HG02610 (cell line): ENCODE results near the gene TLE5.
"Not testable (repeated sequence)": the region's sequence is repeated elsewhere in the genome, so short reads cannot be mapped to it uniquely, and the experiment has no call there.

Experiments used
- ATAC-seq: cut with Tn5 transposase; IDR thresholded peaks from one replicate; pipeline ENCODE4 v1.9.1; 2021; ENCODE audit warnings: mild to moderate bottlenecking, moderate library complexity; ENCODE audit not compliant: unreplicated experiment

The TLE5 gene

DNA sequence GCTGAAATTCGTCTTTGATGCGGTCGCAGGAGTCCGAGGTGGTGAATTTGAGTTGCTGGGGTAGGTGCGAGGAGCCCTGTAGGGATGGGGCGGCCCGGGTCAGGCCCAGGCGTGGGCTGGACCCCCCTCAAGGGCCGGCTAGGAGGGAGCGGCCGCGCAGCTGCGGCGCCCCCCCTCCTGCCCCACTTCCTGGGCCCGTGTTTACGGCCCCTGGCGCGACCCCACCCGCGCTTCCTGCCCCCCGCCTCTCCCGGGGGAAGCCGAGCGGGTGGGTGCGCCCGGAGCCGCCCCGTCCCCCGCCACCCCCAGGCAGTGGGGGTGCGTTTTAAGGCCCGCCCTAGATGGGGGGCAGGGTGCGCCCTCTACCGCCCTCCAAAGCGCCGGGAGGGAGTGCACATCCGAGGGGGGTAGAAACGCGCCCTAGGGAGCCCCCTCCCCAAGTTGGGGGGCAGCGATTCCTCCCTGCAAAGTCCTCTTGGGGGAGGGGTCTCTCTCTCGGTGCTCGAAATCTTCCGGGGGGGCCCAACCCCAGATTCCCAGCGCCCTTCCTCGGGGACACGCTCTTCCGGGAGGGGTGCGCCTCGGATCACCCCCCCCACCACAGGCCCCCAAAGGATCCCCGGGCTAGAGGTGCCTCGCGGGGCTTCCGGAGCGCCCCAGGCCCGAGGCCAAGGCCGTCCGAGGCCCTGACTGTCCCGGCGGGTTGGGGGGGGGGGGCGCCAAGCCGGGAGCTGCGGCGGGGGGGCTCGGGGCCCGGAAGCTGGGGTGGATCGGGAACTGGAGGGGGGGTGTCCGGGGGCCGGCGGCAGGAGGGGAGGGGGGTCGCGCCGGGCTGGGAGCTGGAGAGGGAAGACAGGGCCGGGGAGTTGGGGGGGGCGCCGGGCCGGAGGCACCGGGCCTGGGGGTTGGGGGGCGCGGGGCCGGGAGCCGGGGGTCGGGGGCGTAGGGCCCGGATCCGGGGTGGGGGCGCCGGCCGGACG, 823 bp downstream of the TLE5 start:
- ATAC-seq: no peak

DNA sequence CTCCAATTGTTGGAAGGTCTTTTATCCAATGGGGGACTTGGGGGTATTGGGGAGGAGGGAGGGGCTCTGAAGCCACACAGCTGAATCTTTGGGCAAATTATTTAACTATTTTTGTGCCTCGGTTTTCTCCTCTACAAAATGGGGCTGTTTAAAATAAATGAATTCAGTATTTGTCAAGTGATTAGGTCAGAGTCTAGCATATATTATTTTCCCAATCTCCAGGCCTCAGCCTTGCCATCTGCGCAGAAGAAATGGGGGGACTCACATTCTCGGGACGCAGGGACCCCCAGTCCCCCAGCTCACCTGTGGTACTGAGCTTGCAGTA, 1.5 kb downstream of the TLE5 start:
- ATAC-seq: no peak

DNA sequence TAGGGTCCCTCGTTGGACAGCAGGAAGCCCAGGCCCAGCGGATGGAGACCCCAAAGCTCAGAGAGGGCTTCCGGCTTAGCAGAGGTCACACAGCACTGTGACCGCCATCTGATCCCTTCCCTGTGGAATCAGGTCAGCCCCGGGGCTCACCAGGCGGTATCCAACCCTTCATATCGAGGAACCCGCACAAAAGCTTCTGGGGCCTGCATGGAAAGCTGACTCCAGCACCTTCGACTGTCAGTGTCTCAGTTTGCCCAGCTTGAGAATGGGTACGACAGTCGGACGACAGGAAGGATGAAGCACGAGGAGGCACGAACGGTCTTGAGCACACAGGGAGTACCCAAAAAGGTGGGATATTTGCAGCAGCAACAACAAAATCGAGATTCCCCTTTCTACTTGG, 2.6 kb downstream of the TLE5 start:
- ATAC-seq: no peak

DNA sequence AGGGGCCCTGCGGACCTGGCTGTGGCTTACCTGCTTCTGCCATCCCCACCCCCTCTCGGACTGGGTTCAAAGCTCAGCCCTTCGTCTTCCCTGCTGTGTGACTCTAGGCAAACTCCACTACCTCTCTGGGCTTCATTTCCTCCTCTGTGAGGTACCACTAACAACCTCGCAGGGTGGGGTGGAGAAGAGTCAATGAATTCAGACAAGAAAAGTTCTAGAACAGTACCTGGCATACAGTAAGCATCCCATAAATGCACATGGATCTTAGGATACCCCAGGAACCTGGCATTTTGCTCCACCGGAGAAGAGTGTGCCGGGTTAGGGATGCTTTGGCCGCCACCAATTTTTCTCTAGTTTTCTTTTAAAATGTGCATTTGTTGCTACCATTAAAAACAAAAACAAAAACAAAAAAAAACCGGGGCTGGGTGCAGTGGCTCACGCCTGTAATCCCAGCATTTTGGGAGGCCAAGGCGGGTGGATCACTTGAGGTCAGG, 3.4 kb downstream of the TLE5 start:
- ATAC-seq: no peak

DNA sequence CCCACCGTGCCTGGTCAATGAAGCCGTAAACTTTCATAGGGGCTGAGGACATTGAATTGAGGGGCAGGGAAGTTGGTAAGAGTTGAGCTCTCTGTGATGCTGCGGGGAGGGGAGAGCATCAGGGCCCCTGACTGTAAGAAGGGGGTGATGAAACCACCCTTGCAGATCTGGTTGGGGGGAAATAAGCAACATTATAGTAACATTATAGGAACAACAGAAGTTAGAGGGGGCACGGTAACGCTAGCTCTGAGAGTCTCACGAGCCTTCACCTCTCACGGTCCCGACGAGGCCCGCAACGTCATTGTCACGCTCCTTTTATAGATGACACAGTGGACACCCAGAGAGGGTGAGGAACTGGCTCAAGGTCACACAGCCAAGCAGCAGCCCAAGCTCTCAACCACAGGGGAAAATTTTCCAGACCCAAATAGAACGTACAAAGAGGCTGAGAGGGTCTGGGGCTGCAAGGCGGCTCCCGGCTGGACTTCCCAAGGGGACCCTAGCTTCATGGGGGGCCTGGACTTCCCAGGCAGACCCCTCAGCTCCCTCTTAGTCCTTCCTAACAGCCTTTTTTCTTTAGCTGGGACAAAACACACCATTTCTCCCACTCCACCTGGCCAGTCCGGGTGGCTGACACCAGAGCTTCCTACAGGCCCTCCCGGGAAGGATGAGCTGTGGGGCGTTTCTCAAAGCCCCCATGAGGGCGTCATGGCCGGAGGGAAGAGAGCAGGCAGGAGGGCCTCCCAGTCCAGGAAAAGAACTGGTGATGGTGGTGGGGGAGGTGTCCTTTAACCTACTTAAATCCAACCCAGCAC, 4.1 kb downstream of the TLE5 start:
- ATAC-seq: no peak

DNA sequence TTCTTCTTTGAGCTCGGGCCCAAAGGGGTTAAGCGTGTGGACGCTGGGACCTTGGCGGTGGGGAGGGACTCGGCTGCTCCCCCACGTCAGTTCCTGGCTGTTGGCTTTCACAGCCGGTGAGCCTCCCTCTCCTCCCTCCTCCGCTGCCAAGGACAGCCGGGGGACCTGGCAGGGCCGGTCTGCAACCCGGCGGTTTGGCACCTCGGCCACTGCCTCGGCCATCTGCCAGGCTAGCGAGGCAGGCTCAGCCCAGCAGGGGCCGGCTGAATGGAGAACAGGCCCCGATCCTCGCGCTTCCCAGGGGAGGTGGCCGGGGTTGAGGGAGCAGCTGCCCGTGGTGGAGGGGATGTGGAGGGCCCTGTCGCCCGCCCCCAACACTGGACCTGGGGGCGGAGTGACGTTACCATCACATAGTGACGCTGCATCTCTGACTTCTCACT, 5.0 kb downstream of the TLE5 start:
- no peak for ATAC-seq

DNA sequence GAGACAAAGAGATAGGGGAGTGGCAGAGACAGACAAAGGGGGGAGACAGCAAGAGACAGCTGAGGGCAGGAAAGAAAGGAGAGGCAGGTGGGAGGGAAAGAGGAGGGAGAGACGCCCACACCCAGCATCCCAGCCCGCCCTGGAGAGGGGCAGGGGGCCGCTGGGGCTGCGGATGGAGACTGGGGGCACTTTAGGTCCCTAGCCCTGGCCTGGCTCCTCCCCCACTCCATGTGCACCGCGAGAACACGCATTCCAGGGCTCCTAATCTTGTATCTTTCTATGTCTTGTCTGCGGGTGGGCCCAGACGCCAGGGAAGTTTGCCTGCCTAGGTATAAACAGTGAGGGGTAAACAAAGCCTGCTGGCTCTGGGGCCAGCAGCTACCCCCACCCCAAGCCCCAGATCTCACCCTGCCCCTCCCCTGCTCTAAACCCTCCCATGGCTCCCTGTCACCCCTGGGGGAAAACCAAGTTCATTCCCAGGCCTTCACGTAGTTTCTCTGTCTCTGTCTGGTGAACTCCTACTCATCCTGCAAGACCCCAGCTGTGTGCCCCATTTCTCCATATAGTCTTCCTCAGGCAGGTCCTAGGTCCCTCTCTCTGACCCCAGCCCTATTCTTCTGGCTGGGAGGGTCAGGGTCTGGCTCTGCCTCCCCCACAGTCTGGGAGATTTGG, 5.7 kb downstream of the TLE5 start:
- ATAC-seq: no peak

DNA sequence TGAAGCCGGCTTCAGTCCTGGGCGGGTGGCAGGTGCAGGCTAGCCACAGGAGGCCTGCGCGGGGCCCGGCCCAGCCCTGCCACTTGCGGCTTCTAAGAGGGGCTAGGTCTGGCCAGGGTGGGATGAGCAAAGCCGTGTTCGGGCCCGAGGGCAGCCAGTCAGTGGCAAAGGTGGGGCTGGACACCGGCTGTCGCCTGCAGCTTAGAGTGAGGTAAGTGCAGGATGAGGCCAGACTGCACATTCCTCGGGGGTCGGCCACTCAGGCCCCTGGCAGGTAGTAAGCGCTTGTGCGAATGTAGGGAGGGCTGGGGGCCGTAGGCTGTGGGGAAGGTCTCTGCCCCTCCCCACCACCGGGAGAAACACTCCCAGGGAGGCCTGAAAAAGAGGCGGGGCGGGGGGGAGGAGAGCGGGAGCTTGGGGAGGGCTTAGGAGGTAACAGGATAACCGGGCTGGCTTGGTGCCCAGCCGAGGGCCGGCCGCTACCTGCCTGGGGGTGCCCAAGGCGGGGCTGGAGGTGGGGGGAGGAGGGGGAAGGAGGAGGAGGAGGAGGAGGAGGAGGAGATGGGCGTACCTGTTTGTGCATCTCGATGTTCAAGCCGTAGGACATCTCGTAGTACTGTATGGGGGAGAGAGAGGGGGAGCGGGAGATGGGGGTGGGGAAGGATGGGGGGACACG, 6.4 kb downstream of the TLE5 start:
- no peak for ATAC-seq

DNA sequence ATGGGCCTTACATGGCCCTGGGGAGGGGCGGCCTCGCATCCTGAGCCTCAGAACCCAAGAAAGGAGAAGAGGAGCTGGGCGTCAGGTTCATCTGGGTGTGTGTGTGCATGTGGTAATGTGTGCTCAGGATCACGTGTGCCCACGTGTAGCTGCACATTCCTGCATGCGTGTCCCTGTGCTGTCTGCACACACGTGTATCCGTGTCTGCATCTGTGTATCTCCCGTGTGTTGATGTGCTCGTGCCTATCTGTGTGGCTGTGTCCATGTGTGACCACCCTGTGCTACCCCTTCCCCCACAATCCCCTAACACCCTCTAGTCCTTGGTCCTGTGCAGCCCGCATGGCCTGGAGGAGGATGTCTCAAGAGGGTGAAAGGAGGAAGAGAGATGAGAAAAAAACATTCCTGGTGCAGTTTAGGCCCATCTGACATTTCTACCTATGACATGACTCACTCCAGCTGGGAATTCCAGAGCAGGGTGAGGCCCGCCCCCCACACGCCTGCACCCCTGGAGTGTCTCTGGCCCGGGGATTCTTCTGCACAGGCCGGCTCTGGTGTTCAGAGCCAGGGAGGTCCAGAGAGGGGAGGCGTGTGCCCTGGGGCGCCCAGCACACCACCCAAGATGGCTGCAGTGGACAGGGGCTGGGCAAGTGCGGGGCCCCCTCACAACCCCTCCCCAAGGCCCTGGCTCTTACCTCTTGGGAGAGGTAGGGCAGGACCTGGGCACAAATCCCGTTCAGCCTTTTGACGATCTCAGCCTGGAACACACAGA, 7.1 kb downstream of the TLE5 start:
- no peak for ATAC-seq

DNA sequence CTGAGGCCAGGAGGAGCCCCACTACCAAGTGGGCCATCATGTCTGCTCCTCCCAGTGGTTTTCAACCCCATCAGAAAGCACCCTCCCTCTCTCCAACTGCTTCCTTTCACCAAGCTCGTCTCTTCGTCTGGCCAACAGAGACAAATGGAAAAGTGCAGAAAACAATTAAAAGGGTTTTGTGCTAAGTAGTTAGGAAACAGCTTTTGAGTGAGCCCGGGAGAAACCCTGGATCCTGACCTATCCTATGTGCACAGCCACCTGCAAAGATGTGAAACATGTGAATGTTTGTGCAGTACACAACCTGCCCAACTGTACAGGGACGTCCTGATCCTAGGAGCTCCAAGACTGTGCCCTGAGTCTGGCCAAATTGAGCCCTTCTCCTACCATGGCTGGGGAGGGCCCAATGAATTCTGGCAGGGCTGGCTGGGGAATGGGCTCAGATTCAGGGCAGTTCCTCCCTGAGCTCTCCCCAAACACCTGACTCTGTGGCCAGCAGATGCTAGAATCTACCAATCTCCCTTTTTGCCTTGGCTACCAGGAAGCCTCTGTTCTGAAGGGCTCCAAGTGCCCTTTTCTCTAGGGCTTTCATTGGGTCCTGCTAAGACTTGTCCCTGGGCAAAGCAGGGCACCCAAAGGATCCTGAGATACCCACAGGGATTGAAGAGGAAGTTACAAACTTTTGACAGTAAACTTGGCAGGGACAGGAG, 7.9 kb downstream of the TLE5 start:
- ATAC-seq: no peak

DNA sequence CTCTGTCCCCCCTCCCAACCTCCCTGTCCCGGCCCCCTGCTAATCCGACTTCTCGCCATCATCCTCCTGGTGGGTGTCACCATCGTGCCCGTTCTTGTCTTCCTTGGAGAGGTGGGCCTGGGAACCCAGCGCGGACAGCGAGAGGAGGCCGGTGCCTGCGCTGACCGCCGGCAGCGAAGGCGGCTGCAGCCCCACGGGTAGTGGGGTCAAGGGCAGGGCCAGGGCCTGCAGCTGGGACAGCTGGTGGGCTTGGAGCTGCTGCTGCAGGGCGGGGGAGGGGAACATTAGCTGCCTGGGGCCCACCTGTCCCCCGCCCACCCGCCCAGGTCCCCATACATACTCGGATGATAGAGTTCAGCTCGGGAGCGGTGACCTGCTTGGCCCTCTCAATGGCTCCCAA, 8.5 kb downstream of the TLE5 start:
- no peak for ATAC-seq

DNA sequence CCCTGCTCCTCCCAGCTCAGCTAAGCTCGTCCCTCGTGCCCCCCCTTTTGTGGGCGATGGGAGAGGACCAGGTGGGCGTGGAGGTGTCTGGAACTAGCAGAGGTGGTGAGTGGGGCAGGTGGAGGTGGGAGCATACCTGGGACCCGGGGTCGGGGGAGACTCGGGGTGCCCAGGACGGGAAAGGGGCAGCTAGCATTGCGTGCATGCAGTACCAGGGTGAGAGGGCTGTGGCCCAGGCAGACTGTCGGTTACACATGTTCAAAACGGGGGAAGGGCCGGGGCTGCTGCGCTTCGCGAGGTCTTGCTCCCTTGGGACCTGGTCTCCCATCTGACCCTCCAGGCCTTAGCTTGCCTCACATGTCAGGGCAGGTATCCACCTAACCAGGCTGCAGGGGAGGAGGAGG, 9.1 kb downstream of the TLE5 start:
- no peak for ATAC-seq

DNA sequence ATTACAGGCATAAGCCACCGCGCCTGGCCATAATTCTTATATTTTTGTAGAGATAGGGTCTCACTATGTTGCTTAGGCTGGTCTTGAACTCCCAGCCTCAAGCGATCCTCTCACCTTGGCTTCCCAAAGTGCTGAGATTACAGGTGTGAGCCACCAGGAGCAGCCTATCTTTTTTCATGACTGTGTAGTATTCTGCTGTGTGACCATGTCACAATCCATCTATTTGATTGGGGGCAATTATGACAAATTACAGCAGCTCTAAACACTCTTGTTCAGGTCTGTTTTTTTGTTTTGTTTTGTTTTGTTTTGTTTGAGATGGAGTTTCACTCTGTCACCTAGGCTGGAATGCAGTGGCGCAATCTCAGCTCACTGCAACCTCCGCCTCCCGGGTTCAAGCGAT, 12.3 kb downstream of the TLE5 start:
- ATAC-seq: not testable (repeated sequence)

DNA sequence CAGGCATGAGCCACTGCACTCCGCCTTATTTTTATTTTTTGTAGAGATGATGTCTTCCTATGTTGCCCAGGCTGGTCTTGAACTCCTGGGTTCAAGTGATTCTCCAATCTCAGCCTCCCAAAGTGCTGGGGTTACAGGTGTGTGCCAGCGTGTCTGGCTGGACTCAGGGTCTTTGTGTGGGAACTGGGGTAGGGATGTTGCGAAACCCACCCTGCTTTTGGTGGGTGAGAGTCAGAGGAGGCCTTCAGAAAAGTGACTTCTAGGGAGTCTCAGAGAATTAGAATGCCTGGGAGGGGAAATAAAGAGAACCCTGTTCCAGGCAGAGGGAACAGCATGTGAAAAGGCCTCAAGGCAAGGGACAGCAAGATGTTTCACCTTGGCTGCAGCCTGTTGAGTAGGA, 13.2 kb downstream of the TLE5 start:
- ATAC-seq: no peak

DNA sequence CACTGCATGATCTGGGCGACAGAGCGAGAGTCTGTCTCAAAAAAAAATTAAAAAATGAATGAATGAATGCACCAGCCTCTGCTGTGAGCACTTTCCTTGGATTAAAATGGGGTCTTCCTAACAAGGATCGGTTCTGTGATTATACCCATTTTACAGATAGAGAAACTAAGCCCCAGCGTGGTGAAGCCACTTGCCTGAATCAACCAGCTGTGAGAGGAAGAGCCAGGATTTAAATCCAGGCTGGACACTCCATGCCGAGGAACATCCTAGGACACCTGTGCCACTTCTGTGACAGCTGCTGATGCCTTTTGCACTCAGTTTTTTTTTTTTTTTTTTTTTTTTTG, 14.1 kb downstream of the TLE5 start:
- ATAC-seq: no peak

DNA sequence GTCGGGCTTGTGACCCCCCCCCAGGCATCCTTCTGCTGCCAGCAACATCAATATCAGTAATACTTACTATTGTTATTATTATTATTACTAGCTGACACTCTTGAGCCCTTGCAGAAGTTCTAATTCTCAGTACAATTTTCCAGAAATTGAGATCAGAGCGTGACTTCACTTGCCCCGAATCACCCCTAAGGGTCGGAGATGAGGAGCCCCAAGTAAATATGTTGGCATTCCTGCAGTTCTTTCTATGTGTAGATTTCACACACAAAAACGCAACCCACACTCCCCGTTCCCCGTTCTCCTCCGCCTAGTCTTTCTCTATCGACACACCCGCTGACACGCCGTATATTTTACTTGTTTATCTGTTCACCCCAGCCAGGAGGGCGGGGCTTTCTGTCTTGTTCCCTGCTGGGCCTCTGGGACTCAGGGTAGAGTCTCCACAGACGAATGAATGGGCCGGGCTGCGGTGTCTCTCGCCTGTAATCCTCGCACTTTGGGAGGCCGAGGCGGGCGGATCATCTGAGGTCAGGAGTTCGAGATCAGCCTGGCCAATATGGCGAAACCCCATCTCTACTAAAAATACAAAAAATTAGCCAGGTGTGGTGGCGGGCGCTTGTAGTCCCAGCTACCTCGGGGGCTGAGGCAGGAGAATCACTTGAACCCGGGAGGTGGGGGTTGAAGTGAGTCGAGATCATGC, 14.7 kb downstream of the TLE5 start:
- ATAC-seq: no peak

DNA sequence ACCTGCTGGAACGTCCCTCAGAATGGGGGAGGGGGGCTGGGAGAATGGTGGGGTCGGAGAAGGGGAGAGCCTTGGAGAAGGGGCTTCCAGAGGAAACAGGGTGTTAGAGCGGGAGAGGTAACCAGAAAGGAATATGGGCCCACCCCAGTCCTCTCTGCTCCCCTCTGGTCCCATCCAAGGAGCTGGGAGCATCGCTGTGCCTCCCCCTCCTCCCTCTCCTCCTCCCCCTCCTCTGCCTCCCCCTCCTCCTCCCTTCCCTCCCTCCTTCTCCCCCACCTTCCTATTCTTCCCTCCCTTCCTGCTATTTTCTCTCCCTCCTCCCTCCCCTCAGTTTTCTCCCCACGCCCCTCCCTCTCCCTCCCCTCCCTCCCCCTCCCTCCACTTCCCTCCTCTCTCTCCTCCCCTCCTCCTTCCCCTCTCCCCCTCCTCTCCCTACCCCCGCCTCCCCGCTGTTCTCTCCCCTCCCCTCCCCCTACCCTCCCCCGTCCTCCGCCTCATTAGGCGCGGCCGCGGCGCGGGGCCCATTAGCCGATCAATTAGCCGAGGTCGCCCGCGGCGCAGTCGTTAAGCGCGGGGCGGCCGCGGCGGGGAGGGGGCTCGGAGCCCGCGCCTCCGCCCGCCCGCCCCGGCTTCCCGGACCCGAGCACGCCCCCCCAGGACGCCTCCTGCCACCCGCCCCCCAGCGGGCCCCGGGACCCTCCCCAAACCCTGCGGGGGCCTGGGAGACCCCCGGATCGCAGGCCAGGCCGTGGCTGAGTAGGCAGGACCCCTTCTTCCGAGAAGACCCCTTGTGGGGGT, 15.4 kb downstream of the TLE5 start:
- ATAC-seq: no peak
